Fibroblast of villous mesenchyme (primary cell): Measurements from ENCODE around the gene GCAT. TPM values are rescaled to one million over a fixed set of nuclear protein-coding genes. Genes with fewer than 3 reads are reported as not detected.
A peak's percentile ranks its signal among the peaks of the same experiment; 100 is the strongest.

Experiments
- DNase-seq: peaks from one replicate; pipeline ENCODE4 v3.0.0-alpha.2; 2010; ENCODE audit warnings: low read depth
- H3K4me3 ChIP-seq: 2 replicates; pipeline ENCODE4 v1.5.1; 2011; ENCODE audit warnings: low read depth, mild to moderate bottlenecking, low read length
- total RNA-seq: library from RNA; depleted of rRNA; stranded (reverse); fragments of >200 nt; gene quantifications from 2 replicates; pipeline ENCODE4 v1.2.3, GENCODE V29; 2012
- TF ChIP-seq, protein P1 (sequence below): IDR thresholded peaks from 2 replicates; pipeline ENCODE4 v1.5.1; 2012; ENCODE audit warnings: low read depth, mild to moderate bottlenecking, low read length; ENCODE audit not compliant: insufficient read depth

The GCAT gene
- total RNA-seq, 1 donor: 31.1 TPM

DNA sequence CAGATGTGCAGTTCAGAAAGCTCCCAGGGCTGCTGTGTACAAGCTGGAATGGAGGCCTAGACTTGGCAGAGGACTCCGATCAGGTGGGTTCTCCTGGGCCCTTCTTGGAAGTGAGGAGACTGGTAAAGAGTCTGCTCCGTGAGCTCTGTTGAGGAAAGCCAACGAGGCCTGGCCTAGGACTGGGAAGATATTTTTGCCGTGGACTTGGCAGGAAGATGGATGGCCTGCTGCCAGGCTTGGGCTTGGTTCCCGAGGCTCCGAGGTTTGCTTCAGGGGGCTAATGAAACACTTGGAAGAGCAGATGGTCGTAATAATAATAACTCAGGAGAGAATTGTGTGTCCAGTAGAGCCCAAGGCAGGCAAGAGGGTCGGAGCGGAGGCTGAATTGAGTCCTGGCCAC, 19.3 kb downstream of the GCAT start:
- TF ChIP-seq, protein P1, sequence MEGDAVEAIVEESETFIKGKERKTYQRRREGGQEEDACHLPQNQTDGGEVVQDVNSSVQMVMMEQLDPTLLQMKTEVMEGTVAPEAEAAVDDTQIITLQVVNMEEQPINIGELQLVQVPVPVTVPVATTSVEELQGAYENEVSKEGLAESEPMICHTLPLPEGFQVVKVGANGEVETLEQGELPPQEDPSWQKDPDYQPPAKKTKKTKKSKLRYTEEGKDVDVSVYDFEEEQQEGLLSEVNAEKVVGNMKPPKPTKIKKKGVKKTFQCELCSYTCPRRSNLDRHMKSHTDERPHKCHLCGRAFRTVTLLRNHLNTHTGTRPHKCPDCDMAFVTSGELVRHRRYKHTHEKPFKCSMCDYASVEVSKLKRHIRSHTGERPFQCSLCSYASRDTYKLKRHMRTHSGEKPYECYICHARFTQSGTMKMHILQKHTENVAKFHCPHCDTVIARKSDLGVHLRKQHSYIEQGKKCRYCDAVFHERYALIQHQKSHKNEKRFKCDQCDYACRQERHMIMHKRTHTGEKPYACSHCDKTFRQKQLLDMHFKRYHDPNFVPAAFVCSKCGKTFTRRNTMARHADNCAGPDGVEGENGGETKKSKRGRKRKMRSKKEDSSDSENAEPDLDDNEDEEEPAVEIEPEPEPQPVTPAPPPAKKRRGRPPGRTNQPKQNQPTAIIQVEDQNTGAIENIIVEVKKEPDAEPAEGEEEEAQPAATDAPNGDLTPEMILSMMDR: no peak
- no peak for DNase-seq
- H3K4me3 ChIP-seq: no peak overlapping the region

DNA sequence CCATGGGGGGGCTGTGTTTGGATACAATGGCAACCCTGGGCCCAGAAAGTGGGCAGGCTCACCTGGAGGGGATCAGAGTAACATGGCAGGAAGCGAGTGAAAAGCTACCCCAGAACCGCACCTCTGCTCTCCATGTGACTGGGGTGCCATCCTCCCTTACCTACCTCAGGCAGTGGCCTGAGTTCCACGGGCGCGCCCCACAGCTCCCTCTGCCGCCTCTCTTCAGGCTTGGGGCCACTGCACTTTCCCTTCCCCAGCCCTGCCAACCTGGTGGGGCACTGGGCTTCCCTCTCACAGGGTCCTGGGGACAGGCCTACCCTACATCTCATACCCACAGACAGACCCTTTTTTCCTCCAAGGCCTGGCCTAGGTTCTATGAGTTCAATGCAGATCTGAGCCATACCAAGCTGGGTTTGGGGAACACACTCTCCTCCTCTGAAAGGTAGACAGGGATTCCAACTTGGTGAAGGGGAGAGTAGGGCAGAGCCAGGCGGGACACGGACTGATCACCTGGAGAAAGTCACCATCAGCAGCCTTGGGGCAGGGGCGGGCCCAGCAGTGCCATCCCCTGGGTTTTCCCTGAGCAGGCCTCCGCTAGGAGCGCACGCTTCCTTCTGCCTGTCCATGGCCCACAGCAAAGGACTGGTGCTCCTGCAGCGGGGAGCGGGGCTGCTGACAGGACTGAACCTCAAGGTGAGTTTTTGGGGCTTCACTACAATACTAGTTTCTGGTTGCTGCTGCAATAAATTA, 22.5 kb downstream of the GCAT start:
- TF ChIP-seq, protein P1: no peak
- H3K4me3 ChIP-seq: no peak overlapping the region
- DNase-seq: no peak

DNA sequence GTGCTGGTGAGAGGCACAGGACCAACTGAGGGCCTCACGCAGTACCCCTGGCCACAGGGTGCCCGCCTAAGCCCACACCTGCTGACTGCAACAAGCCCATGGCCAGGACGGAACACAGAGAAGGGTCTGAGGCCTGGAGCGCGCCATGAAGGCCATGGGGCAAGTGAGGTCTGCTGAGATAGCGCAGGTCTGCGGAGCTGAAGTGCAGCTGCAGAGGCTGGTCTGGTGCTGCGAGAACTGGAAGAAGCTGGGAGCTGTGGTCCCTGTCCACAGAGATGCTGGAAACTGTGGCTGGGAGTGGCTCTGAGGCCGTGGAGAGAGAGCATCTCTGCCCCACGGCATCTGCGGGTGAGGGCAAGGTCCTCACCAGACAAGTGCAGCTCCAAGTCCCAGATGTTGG, 23.7 kb downstream of the GCAT start:
- H3K4me3 ChIP-seq: no peak overlapping the region
- TF ChIP-seq, protein P1: no peak
- no peak for DNase-seq

DNA sequence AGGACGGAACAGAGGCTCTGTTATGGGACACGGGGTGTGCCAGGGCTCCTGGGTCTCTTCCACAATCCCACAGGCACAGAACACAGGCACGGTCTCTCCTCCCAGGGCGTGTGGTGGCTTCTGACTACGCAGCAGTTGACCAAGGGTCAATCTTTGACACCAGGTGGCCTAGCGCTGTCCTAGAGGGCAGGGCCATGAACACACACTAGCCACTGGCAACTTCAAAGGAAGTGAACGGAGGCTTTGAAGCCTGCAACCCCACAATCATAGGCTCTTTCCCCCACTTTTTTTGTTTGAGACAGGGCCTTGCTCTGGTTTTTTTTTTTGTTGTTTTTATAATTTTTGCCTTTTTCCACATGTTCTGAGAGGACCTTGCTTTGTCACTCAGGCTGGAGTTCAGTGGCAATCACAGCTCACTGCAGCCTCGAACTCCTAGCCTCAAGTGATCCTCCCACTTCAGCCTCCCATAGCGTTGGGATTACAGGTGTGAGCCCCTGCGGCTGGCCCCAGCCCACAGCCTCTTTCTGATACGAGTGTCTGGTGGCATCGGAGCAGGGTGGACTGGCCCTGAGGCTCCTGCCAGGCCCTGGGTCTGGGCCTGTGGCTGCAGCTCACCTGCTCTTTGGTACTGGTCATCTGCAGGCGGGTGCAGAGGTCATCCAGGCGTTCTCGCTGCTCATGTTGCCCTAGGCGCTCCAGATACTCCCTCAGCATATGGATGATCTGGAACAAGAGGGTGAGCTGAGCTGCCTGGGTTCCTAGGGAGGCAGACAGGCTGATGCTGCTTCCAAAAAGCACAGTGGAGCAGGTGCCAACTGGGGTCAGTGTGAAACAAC, 24.5 kb downstream of the GCAT start:
- DNase-seq: no peak
- TF ChIP-seq, protein P1: no peak
- no peak overlapping the region for H3K4me3 ChIP-seq

DNA sequence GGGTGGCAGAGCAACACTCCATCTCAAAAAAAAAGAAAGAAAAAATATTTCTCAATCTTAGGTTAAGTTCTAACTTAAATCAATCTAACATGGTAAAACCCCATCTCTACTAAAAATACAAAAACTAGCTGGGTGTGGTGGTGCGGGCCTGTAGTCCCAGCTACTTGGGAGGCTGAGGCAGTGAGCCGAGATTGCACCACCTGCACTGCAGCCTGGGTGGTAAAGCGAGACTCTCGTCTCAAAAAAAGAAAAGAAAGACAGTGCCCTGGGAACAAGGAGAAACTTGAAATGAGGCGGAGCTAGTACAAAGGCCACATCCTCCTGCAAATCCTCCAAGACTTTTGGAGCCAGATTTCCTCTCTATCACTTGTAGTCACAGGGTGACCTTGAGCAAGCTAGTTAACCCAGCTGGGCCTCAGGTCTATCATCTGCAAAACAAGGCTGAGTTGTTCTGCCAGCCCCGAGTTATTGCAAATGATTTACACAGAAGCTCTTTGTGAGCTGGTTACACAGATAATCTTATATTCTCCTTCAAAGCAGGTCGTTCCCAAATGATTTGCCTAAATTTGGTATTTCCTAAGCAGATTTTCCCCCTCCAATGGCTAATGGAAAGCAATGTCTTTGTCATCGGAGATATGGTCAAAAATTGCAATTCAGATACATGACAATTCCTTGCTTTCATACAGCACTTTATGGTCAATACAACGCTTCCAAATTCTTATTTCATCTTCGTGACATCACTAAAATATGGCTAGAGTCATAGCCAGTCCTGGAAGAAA, 34.5 kb downstream of the GCAT start:
- H3K4me3 ChIP-seq: no peak overlapping the region
- TF ChIP-seq, protein P1: no peak
- DNase-seq: no peak

DNA sequence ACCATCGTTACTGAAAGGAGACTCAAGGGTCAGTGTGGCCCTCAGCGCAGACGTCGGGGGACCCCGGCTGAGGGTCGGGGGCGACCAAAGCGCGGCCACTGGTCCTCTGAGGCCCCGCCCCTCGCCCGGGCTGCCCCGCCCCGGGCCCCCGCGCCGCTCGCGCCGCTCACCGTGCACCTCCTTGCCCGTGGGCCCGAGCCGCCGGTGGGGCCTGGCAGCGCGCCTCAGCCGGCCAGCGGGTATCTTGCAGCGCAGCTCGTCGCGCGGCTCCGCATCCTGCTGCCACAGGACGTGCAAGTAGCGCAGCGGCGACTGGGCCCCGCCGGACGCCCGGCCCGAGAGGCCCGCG, 36.0 kb downstream of the GCAT start:
- DNase-seq: no peak
- TF ChIP-seq, protein P1: no peak

More for the DNA sequence above, 36.0 kb downstream of the GCAT start:
- H3K4me3 ChIP-seq: peak overlapping the region; percentile 81
